Fibroblast of gingiva (primary cell): Measurements from ENCODE around the gene RASGEF1C.

ENCODE experiments used
- DNase-seq: peaks from one replicate; pipeline ENCODE4 v3.0.0-alpha.2; 2011; ENCODE audit warnings: low read depth

The RASGEF1C gene

DNA sequence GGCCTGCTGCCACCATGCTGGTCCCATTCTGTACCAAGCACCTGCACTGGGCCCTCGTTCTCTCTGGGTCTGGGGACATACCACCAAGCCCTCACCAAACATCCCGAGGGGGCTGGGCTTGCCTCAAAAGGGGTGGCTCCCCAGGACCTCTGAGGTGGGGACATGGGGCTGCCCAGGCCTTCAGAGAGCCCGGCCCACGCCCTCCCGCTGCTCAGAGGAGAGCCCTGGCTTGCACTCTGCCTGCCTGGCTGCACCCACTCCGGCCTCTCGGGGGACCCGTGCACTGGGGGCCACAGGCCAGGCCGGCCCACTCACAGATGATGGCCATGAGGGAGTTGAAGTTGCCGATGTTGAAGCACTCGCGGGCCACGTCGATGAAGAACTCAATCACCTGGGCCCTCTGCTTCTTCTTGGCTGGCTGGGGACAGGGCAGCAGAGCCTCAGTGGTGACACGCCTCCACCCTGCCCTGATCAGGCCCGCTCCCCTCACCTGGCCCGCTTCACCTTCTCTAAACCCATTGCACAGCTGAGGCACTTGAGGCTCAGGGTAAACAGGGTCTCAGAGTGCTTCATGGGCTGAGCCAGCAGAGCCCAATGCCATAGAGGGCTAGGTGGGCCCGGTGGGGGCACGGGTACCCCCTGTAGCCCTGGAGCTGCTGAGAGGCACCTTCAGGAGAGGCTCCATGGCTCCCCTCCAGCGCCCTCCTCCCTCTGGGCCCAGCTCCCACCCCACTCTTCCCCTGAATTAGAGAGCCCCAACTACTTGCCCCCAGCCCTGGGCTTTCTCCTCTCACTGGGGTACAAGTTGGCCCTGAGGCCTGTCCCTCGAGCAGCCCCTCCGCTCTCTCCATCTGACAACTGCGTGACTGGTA, 89.7 kb downstream of the RASGEF1C start:
- no peak for DNase-seq

DNA sequence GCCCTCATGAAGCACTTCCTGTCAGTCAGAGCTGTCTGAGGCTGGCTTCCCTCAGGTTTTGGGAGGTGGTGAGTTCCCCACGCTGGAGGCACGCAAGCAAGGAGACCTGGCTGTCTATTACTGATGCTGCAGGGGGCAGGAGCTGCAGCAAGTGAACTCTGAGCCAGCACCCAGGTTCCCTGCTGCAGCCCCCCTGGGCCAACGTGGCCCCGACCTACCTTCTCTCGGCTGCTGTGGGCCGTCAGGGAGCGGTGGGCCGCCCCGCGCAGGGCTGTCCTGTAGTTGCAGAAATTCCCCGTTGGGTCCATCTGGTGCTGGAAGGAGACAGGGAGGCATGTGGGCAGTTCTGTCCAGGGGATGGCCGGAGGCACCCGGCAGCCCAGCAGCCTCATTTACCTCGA, 90.6 kb downstream of the RASGEF1C start:
- DNase-seq, result no peak

DNA sequence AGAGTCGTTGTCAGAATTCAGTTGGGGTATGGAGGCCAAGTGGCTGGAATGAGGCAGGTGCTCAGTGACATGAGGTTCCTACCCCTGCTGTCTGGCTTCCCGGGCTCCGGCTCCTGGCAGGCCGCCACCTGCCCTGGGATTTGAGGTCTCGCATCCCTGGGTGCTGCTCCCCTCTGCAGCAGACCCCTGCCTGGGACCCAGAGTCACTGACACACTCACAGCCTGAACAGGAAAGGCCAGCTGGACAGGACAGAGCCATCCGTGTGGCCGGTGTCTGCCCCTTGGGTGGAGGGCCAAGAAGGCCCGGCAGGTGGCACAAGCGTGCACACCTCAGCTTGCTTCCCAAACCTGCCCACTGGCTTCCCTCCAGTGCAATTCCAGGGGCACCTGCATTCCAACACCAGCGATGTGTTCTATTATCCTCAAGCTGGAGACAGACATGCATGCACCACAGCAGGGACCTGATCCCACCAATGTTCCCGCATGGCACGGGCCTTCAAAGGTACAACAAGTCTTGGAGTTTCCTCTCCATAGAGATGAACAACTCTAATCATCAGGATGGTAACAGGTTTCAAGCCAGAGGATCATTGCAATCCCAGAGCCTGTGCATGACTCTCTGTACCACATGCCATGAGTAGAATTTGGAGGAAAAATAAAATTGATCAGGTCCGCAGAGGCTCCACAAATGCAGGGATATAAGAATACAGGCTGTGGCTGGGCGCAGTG, 91.8 kb downstream of the RASGEF1C start:
- DNase-seq, result no peak

DNA sequence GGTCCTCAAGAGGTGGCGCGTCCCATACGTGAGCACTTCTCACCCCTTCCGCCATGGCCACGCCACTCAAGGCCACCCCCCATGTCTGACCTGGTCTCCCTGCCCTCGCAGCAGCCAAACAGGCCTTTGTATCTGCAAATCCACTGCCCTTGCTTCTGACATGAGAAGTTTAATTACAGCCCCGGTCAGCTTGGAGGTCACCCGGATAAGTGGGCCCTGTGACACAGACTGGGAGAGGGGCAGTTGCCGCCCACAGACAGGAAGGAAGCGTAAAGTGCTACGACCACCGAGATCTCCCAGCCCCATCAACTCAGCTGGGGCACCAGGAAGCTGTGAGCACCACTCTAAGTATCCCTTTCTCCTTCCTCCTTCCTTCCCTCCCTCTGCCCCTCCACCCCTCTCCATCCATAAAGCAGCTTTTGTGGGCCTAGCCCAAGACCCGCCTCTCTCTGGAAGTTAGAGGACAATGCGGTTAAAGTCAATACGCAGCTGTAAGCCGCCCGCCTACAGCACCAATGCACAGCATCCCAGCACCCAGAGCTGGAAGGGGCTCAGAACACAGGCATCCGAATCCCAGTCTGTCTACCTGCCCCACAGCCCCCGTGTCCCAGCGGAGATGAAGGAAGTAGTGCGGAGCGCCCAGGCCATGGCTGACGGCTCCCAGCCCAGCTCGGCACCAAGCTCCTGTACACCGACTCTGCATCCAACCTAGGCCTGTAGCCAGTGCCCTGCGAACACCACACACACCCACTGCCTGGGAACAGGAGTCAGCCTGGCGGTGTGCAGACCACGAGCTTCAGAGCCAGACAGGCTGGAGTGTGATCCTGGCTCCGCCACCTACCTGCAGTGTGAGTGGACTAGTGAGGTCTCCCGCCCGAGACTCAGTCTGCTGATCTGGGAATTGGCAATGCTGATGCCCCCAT, 92.7 kb downstream of the RASGEF1C start:
- DNase-seq, result no peak

DNA sequence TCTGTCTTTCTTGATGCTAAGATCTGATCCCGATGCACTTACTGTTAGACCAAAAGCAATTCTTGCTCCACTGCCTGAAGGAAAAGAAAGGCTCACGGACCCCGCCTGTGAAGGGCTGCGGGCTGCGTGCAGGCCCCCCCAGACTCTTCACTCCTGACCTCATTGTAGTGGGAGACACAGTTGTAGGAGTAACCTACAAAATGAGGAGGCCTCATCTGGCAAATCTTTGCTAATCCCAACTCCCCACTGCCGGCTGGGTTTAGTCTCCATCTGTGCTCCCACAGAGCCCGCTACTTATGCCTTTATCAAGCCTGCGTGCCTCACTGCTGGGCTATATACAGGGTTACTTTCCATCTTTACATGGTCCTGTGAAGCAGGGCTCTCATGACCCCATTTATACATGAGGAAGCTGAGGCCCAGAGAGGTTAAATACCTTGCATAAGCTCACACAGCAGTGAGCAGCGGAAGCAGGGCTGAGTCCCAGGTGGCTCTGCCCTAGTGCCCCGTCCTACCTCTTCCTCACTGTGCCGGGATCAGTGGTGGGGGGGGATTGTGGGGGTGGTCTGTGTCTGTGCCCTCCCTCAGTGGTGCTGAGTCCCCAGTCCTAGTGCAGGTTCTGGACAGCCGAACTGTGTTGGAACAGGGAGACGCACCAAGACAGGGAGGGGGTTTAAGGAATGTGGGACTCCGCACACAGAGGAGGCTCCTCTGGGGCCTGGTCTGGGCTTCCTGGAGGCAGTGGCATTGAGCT, 93.5 kb downstream of the RASGEF1C start:
- no peak for DNase-seq

DNA sequence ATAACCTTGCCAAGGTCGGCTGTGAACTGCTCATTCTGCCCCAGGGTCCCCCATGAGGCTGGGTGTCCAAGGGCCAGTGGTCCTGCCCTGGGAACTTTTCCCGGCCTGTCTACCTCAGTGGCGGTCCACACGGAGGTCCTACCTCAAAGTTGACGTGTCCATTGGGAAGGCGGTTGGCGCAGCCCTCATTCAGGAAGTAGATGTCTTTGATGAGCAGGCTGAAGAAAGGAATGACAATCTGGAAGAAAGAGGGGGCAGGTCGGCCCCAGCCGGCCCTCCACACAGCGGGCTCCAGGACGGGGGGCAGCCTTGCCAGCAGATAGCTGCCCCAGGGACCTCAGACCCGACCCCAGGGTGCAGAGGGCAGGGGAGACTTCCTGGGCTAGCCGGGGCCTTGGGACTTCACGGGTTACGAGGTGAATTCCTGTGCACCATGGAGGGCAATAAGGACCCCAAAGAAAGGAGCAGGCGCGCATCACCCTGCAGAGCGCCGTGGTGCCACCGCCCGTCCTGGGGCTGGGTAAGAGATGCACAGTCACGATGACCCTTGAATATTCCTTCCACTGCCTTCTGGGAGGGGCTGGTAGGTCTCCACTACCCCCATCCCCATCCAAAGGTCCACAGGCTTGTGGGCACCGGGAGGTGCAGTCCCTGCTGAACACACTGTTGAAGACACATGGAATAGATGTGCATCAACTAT, 94.6 kb downstream of the RASGEF1C start:
- DNase-seq, result no peak

DNA sequence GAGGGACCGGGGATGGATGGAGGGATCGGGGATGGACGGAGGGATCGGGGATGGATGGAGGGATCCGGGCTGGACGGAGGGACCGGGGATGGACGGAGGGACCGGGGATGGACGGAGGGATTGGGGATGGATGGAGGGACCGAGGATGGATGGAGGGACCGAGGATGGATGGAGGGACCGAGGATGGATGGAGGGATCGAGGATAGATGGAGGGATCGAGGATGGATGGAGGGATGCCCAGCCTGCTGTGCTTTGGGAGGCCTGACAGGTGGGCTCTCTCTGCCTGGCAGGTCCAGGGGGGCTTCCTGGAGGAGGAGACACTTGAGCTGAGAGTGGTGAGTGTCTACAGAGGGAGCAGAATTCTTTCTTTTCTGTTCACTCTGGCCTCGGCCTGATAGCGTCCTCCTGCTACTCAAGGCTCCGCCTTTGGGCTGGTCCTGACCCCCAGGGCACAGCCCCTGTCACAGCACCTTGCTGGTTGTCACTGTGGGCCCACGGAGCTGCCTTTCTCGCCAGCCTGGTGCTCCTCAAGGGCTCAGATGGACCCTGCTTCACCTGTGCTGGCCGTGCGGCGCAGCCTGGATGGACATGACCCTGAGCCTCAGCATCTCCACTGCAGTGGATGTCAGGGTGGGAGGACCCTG, 95.2 kb downstream of the RASGEF1C start:
- no peak for DNase-seq

DNA sequence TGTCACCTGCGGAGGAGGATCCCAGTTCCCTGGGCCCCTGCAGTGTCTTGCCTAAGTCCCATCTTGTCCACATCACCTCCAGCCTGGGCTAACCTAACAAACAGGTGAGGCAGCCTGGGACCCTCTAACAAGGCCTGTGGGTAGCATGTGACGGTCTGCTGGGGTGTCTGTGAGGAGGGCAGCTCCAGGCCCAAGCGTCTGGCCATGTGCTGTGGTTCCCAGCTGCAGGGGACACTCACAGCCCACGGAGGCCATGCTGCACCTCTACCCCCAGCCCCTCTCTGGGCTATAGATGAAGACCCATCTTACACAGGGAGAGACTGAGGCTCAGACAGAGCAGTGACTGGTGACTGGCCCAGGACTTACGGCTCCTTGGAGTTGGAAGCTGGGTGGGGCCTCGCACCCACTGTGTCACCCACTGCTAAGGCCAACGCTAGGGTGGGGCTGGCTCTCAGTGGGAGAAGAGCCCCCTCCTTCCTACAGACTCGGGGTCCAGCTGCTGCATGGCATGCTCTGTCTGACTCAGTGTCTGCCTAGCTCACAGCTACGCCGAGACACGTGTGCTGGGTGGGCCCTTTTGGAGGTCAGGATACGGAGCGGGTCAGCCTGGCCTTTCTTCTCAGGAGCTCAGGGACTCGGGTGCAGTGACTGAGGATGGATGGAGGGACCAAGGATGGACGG, 96.7 kb downstream of the RASGEF1C start:
- DNase-seq, result no peak

DNA sequence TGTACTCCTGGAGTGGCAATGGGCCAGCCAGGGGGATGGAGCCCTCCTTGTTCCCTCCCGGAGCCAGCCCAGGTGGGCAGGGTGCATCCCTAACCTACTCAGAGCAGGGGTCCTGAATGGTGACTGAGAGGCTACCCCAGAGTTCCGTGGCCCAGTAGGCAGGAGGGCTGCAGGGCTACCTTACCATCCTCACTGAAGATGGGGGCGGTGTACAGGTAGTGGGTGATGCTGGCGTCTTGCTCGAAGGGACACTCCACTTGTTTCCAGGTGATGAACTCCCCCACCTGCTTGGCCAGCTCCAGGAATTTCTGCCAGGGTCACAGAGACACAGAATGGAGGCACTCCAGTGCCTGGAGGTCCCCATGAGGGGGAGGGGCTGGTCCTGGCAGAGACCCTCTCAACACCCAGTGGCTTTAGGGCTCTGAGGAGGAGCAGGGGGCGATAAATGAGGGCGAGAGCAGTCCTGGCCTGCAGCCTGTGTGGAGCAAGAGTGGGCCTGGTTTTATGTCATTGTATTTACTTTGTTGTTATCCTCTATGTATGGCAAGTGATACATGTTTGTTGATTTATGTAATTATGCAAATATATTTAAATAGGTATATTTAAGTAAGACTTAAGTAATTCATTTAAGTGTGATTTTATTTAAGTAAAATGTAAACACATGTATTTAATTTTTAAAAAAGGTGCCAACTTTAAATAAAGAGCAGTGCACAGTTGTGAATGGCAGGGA, 97.6 kb downstream of the RASGEF1C start:
- no peak for DNase-seq

DNA sequence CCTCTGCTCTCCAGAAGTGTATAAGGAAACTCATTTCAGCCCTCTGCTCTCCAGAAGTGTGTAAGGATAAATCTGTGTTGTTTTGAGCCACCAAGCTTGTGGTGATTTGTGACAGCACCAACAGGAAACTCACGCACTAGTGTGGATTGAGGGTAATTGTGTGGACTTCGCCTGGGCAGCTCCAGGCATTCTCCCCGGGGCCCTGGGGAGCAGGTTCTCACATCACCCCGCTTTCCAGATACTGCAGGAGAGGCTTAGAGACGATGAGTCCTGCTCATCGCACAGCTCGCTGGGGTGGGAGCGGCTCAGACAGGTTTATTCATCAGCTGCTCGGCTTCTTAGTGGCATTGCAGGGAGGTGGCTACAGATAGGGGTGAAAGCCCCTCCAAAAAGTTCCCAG, 99.1 kb downstream of the RASGEF1C start:
- no peak for DNase-seq

DNA sequence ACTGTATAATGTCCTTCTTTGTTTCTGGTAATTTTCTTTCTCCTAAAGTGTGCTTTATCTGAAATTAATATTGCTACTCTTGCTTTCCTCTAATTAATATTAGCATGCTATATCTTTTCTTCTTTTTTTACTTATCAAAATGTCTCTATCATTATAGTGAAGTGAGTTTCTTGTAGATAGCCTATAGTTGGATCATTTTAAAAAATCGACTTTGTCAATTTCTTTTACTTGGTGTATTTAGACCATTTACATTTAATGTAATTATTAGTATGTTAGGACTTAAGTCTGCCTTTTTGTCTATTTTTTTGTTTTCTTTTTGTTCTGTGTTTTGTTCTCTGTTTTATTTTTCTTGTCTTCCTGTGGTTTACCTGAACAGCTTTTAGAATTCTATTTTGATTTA, 102.0 kb downstream of the RASGEF1C start:
- DNase-seq, result no peak

DNA sequence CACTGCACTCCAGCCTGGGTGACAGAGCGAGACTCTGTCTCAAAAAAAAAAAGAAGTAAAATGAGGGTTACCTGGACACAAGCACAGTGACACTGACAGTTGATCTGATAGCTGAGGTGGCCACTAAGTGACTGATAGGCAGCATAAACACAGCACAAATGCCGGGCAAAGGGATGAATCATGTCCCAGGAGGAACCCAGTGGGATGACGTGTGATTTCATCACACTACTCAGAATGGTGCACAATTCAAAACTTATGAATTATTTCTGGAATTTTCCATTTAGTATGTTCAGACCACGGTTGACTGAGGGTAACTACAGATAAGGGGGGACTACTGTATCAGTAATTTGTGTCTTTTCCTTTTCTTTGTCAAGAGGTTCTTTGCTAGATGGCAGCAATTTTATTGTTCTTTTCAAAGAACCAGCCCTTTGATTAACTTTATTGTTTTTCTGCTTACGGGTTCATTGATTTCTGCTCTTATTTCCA, 103.1 kb downstream of the RASGEF1C start:
- DNase-seq, result no peak

DNA sequence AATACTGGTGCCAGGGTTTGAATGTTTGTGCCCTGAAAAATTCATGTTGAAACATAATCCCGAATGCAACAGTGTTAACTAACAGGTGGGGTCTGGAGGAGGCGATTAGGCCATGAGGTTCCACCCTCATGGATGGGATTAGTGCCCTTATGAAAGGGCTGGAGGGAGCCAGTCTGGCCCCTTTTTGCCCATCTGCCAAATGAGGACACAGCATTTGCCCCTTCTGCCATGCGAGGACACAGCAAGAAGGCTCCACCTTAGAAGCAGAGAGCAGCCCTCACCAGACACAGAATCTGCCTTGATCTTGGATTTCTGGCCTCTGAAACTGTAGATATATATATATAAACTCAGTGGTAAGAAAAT, 104.9 kb downstream of the RASGEF1C start:
- no peak for DNase-seq

DNA sequence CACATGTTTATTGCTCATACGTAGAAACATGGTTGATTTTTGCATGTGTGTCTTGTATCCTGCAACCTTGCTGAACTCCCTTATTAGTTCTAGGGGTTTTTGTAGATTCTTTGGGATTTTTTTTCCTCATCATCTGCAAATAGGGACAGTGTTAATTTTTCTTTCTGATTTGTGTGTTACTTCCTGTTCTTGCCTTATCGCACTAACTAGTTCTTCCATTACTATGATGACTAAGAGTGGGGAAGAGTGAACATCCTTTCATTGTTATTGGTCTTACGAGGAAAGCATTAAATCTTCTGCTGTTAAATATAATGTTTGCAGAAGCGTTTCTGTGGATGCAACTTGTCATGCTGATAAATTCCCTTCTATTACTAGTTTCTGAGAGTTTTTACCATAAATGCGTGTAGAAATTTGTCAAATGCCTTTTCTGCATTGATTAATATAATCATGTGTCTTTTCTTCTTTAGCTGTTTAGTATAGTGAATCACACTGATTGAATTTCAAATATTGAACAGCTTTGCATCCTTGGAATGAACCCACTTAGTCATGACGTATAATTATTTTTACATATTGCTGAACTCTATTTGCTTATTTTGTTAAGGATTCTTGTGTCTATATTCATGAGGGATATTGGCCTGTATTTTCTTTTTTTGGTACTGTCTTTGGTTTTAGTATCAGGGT, 105.4 kb downstream of the RASGEF1C start:
- no peak for DNase-seq

DNA sequence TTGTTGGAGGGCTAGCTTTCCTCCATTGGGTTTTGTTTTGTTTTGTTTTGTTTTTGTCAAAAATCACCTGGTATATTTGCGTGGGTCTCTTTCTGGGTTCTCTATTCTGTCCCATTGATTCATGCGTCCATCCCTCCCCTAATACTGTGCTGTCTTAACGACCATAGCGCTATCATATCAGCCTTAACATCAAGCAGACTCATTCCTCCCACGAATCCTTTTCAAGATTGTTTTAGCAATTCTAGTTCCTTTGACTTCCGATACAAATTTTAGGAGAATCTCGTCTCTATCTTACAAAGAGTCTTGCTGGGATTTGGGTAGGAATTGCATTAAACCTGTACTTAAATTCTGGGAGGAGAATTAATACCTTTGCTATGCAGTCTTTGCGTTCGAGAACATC, 106.4 kb downstream of the RASGEF1C start:
- no peak for DNase-seq

DNA sequence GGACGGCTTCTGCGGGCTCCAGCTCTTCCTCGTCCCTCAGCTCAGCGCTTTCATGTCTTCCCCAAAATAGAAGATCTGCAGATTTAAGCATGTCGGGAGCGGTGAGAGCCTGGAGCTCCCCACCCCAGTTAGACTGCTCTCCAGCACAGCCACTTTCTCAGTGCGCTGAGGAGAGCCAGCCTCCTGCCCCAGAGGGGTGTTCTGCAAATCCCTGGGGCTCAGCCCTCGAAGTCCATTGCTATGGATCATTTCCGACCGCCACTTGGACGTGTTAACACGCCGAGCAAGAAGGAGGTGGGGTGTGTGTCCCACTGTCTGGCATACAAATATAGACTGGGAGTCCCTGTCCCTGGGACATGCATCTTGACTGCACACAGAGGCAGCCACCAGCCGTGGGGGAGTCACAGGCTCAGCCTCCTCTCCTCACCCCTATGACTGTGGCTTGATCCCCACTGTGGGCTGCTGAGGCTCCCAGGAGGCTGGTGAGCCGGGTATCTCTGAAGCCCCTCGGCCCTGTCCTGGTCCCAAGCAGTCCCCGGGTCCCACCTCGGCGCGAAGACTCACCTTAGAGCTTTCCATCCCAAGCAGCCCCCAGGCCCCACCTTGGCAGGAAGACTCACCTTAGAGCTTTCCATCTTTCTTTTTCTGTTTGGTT, 107.4 kb downstream of the RASGEF1C start:
- DNase-seq, result no peak

DNA sequence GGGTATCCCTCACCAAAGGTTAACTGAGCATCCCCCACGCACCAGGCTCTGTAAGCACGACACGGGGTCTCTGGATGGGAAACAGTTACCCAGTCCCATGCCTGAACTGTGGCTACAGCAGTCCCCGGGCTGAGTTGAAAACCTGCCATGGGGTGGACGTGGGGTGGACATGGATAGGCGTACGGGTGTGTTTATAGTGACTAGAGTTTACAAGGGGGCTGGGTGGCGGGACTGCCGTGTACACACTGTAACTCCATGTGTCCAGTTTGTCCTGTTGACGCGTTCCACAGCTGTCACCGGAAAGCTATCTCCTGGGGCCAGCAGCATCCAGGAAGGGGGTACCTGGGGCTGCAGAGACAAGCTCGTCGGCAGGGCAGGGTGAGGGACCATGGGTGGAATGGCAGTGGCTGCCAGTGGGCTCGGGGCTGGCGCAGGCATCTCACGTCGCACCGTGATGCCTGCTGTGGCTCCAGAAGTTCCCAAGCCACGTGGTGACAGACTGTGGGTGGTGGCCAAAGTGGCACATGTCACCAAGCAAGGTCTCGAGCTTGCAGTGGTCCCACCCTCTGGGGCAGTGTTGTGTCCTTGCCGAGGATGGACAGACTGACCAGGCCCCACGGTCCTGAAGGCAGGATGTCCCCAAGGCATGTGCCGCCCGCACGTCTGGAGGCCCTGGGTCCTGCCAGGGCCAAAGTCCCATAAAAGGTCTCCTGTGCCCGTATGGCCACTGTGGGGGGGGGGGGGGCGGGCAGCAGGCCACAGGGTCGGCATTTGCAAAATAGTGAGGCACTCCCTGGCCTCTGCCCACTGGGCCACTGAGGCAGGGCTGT, 108.2 kb downstream of the RASGEF1C start:
- DNase-seq, result no peak
